Measurements from ENCODE around the gene TICRR.
A peak's percentile ranks its signal among the peaks of the same experiment; 100 is the strongest.

DNA sequence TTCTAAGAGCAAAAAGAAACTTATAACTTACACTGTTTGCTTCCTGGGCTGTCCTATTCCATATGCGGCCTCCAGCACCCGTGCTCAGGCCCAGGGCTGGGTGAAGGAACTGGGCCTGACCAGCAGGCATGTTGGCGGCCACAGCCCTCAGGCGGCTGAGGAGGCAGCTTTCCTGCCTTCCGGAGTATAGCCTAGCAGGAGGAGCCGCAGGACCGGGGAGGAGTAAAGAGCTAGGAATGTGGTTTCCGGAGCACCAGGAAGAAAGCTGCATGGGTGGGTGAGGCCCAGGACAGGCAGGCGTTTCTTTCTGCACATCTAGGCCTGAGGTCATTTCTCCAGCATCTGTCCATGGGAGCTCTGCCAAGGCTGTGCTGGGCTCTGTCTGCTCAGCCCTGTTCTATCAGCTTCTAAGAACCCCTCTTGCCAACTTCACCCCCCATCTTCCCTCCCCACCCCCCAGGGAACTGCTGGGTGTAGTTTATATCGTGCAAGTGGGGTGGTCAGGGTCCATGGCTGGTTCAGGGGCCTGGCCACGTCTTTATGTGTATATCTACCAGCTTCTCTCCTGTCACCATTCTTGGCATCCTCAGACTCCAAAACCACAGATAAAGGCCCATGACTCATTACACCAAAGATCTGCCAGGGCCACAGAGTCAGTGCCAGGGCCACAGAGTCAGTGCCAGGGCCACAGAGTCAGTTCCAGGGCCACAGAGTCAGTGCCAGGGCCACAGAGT is 87.8 kb downstream of the TICRR start:
- TF ChIP-seq, protein P1, sequence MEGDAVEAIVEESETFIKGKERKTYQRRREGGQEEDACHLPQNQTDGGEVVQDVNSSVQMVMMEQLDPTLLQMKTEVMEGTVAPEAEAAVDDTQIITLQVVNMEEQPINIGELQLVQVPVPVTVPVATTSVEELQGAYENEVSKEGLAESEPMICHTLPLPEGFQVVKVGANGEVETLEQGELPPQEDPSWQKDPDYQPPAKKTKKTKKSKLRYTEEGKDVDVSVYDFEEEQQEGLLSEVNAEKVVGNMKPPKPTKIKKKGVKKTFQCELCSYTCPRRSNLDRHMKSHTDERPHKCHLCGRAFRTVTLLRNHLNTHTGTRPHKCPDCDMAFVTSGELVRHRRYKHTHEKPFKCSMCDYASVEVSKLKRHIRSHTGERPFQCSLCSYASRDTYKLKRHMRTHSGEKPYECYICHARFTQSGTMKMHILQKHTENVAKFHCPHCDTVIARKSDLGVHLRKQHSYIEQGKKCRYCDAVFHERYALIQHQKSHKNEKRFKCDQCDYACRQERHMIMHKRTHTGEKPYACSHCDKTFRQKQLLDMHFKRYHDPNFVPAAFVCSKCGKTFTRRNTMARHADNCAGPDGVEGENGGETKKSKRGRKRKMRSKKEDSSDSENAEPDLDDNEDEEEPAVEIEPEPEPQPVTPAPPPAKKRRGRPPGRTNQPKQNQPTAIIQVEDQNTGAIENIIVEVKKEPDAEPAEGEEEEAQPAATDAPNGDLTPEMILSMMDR (conservative IDR thresholded peaks at IDR 0.05; ENCODE audit: low read depth, low read length): no peak
- no peak for TF ChIP-seq MXI1 (IDR thresholded peaks at IDR 0.05; ENCODE audit: borderline replicate concordance, low read depth, low read length)
- no peak for TF ChIP-seq FOS (IDR thresholded peaks at IDR 0.05; ENCODE audit: low read depth, low read length)
- peak; percentile 70 for TF ChIP-seq POLR2A (IDR thresholded peaks at IDR 0.05; ENCODE audit: low read depth, low read length)
- no peak for TF ChIP-seq SMC3 (IDR thresholded peaks at IDR 0.05; ENCODE audit: low read depth, low read length)
- no peak for TF ChIP-seq CEBPB (IDR thresholded peaks at IDR 0.05; ENCODE audit: low read depth, low read length)
- TF ChIP-seq, protein P2, sequence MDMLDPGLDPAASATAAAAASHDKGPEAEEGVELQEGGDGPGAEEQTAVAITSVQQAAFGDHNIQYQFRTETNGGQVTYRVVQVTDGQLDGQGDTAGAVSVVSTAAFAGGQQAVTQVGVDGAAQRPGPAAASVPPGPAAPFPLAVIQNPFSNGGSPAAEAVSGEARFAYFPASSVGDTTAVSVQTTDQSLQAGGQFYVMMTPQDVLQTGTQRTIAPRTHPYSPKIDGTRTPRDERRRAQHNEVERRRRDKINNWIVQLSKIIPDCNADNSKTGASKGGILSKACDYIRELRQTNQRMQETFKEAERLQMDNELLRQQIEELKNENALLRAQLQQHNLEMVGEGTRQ (IDR thresholded peaks at IDR 0.05; ENCODE audit: low read depth, low read length): no peak
